IMR-90 (cell line): Measurements from ENCODE around the gene NLRC5. TPM values are rescaled to one million over a fixed set of nuclear protein-coding genes. Genes with fewer than 3 reads are reported as not detected.
A peak's percentile ranks its signal among the peaks of the same experiment; 100 is the strongest.

Source experiments
- ATAC-seq: fragments of 200-7000 bp; cut with Tn5 transposase; 2 replicates; pipeline ENCODE4 v1.9.1; 2020; ENCODE audit warnings: low read depth, mild to moderate bottlenecking, moderate library complexity
- BruUV-seq: library from RNA; stranded (reverse); fragments of 400-500 nt; replicated peaks from 2 replicates; lab custom pipeline; 2021; lab: Mats Ljungman, UMichigan
- CTCF ChIA-PET: fragments of 300-600 bp; formaldehyde crosslinking; extraction: SDS; loops from one replicate; lab custom pipeline; 2021; ENCODE audit warnings: antibody characterized with exemption; lab: Yijun Ruan, JAX
- POLR2A ChIA-PET: fragments of 300-600 bp; sonication (Branson Sonifier 250); formaldehyde crosslinking; loops from one replicate; lab custom pipeline; 2022; ENCODE audit warnings: antibody characterized with exemption; ENCODE audit not compliant: unreplicated experiment; lab: Charles Lee
- DNase-seq: peaks from one replicate; pipeline ENCODE4 v3.0.0; 2013
- H2AFZ ChIP-seq: replicated peaks from 2 replicates; pipeline ENCODE3; 2013; ENCODE audit warnings: low read length, mild to moderate bottlenecking; ENCODE audit not compliant: poor library complexity
- H2AK5ac ChIP-seq: 2 replicates; pipeline ENCODE4 v1.6.1; 2013; ENCODE audit warnings: low read depth, low read length, inconsistent platforms
- H2AK9ac ChIP-seq: replicated peaks from 2 replicates; pipeline ENCODE3; 2013; ENCODE audit warnings: mild to moderate bottlenecking, low read depth, low read length, moderate library complexity; ENCODE audit not compliant: poor library complexity
- H2BK120ac ChIP-seq: 2 replicates; pipeline ENCODE4 v1.6.1; 2013; ENCODE audit warnings: low read depth, low read length, inconsistent platforms
- H2BK15ac ChIP-seq: 3 replicates; pipeline ENCODE4 v1.6.1; 2013; ENCODE audit warnings: low read depth, low read length, inconsistent platforms
- H2BK20ac ChIP-seq: 2 replicates; pipeline ENCODE4 v1.6.1; 2013; ENCODE audit warnings: low read depth, mild to moderate bottlenecking, inconsistent platforms, low read length, moderate library complexity
- H2BK5ac ChIP-seq: 2 replicates; pipeline ENCODE4 v1.6.1; 2013; ENCODE audit warnings: mild to moderate bottlenecking, low read depth, low read length, inconsistent platforms; ENCODE audit not compliant: poor library complexity, severe bottlenecking
- H3K14ac ChIP-seq: replicated peaks from 2 replicates; pipeline ENCODE4 v1.6.1; 2013; ENCODE audit warnings: low read depth, low read length, inconsistent platforms
- H3K18ac ChIP-seq: 2 replicates; pipeline ENCODE4 v1.6.1; 2013; ENCODE audit warnings: low read depth, low read length, control low read depth
- H3K23ac ChIP-seq: 2 replicates; pipeline ENCODE4 v1.6.1; 2013; ENCODE audit warnings: low read depth, low read length, inconsistent platforms
- H3K27ac ChIP-seq: 2 replicates; pipeline ENCODE4 v1.5.1; 2013; ENCODE audit warnings: mild to moderate bottlenecking, control low read depth, low read length; ENCODE audit not compliant: insufficient read depth
- H3K27me3 ChIP-seq: 2 replicates; pipeline ENCODE4 v1.6.1; 2013; ENCODE audit warnings: low read length; ENCODE audit not compliant: control insufficient read depth, insufficient read depth
- H3K36me3 ChIP-seq: 2 replicates; pipeline ENCODE4 v1.6.1; 2013; ENCODE audit warnings: low read length, mixed read lengths; ENCODE audit not compliant: control insufficient read depth, insufficient read depth
- H3K4ac ChIP-seq: 2 replicates; pipeline ENCODE4 v1.6.1; 2013; ENCODE audit warnings: low read depth, low read length, inconsistent platforms
- H3K4me1 ChIP-seq: 2 replicates; pipeline ENCODE4 v1.6.1; 2013; ENCODE audit warnings: low read length, mixed read lengths; ENCODE audit not compliant: control insufficient read depth, insufficient read depth
- H3K4me2 ChIP-seq: 2 replicates; pipeline ENCODE4 v1.6.1; 2013; ENCODE audit warnings: low read depth, mild to moderate bottlenecking, control low read depth, low read length, moderate library complexity
- H3K4me3 ChIP-seq: 2 replicates; pipeline ENCODE4 v1.5.1; 2013; ENCODE audit warnings: low read depth, mild to moderate bottlenecking, control low read depth, low read length, moderate library complexity; ENCODE audit not compliant: insufficient read depth
- H3K56ac ChIP-seq: 2 replicates; pipeline ENCODE4 v1.6.1; 2013; ENCODE audit warnings: low read length, inconsistent platforms; ENCODE audit not compliant: insufficient read depth; ENCODE audit errors: extremely low read depth
- H3K79me1 ChIP-seq, 2 experiments: 2 replicates each; pipeline ENCODE4 v1.6.1; 2013; ENCODE audit warnings: low read length in 2 of 2, inconsistent platforms in 1 of 2, low read depth in 1 of 2
- H3K9ac ChIP-seq: 2 replicates; pipeline ENCODE4 v1.6.1; 2013; ENCODE audit warnings: low read depth, low read length, control low read depth
- H3K9me1 ChIP-seq: 2 replicates; pipeline ENCODE4 v1.6.1; 2013; ENCODE audit warnings: low read length, inconsistent platforms; ENCODE audit not compliant: insufficient read depth
- H3K9me3 ChIP-seq: 2 replicates; pipeline ENCODE4 v1.6.1; 2013; ENCODE audit warnings: low read length; ENCODE audit not compliant: control insufficient read depth, insufficient read depth
- H4K20me1 ChIP-seq: 2 replicates; pipeline ENCODE4 v1.6.1; 2013; ENCODE audit warnings: low read length, inconsistent platforms; ENCODE audit not compliant: insufficient read depth
- H4K5ac ChIP-seq: 2 replicates; pipeline ENCODE4 v1.6.1; 2013; ENCODE audit warnings: mild to moderate bottlenecking, low read depth, low read length, control low read depth
- H4K8ac ChIP-seq, 2 experiments: 2 replicates each; pipeline ENCODE4 v1.6.1; 2013; ENCODE audit warnings: low read depth in 2 of 2, low read length in 2 of 2, control low read depth in 1 of 2, inconsistent platforms in 1 of 2
- H4K91ac ChIP-seq: 2 replicates; pipeline ENCODE4 v1.6.1; 2013; ENCODE audit warnings: low read depth, low read length, inconsistent platforms; ENCODE audit not compliant: insufficient read depth
- BHLHE40 ChIP-seq: fragments of 150-350 bp; IDR thresholded peaks from 2 replicates; pipeline ENCODE4 v1.6.1; 2016; ENCODE audit warnings: mild to moderate bottlenecking, low read depth, low read length
- CEBPB ChIP-seq: IDR thresholded peaks from 2 replicates; pipeline ENCODE4 v1.6.1; 2012; ENCODE audit warnings: low read depth, low read length, improper control_type of control experiment
- ELK1 ChIP-seq: fragments of 150-350 bp; IDR thresholded peaks from 2 replicates; pipeline ENCODE4 v1.6.1; 2016; ENCODE audit warnings: low read depth, mild to moderate bottlenecking, low read length, moderate library complexity, borderline replicate concordance
- FOS ChIP-seq: fragments of 150-350 bp; IDR thresholded peaks from 2 replicates; pipeline ENCODE4 v1.6.1; 2016; ENCODE audit warnings: low read depth, low read length
- MAZ ChIP-seq: IDR thresholded peaks from 2 replicates; pipeline ENCODE4 v1.6.1; 2012; ENCODE audit warnings: low read depth, mild to moderate bottlenecking, low read length, improper control_type of control experiment, moderate library complexity, borderline replicate concordance
- NFE2L2 ChIP-seq: fragments of 150-350 bp; IDR thresholded peaks from 2 replicates; pipeline ENCODE4 v1.6.1; 2016; ENCODE audit warnings: low read depth, mild to moderate bottlenecking, low read length
- POLR2A ChIP-seq: IDR thresholded peaks from 2 replicates; pipeline ENCODE4 v1.6.1; 2012; ENCODE audit warnings: mild to moderate bottlenecking, low read depth, low read length
- RAD21 ChIP-seq: IDR thresholded peaks from 2 replicates; pipeline ENCODE4 v1.6.1; 2012; ENCODE audit warnings: low read length, improper control_type of control experiment
- RCOR1 ChIP-seq: IDR thresholded peaks from 2 replicates; pipeline ENCODE4 v1.6.1; 2012; ENCODE audit warnings: mild to moderate bottlenecking, low read length, improper control_type of control experiment; ENCODE audit not compliant: insufficient replicate concordance
- SMC3 ChIP-seq: fragments of 150-350 bp; IDR thresholded peaks from 2 replicates; pipeline ENCODE4 v1.6.1; 2016; ENCODE audit warnings: low read depth, mild to moderate bottlenecking, antibody characterized with exemption, low read length, moderate library complexity
- WGBS, 2 experiments: methylation state at CpG; one replicate each; pipeline versions ENCODE4 v1.1.5 to v1.1.7; 2013; ENCODE audit warnings: missing lambda C conversion rate in 2 of 2; ENCODE audit not compliant: insufficient read length in 1 of 2; ENCODE audit errors: extremely low coverage in 2 of 2; 5-methylcytosine and 5-hydroxymethylcytosine counted together
- dilution Hi-C: fragments of 300-500 bp; cut with HindIII; formaldehyde crosslinking; loops from one replicate; pipeline ENCODE4 v1.14.3; 2018; ENCODE audit warnings: low sequenced_read_pairs; ENCODE audit not compliant: unreplicated experiment
- in situ Hi-C: fragments of 300-500 bp; cut with MboI; formaldehyde crosslinking; loops from 3 replicates; pipeline ENCODE4 v1.14.3; 2019; ENCODE audit warnings: low sequenced_read_pairs, inconsistent platforms, mixed read lengths
- intact Hi-C: fragments of 100-400 bp; cut with micrococcal nuclease; formaldehyde crosslinking; loops from 2 replicates; pipeline ENCODE4 v1.10.0; 2022
- polyA plus RNA-seq, 3 experiments: library from polyadenylated mRNA; depleted of rRNA; stranded (reverse); fragments of >200 nt; gene quantifications; 2 replicates each; pipeline ENCODE4 v1.2.3, GENCODE V29; 2012; ENCODE audit warnings: low replicate concordance in 1 of 3
- total RNA-seq: library from RNA; depleted of rRNA; stranded (reverse); fragments of >200 nt; gene quantifications from 2 replicates; pipeline ENCODE4 v1.2.3, GENCODE V29; 2012
- TF ChIP-seq, protein P1 (sequence below): conservative IDR thresholded peaks from 2 replicates; pipeline ENCODE4 v1.5.1; 2012; ENCODE audit warnings: mild to moderate bottlenecking, low read depth, low read length, improper control_type of control experiment

Gene NLRC5
- total and polyA plus RNA-seq, 2 of the 4 experiments (the other 2 are of a cell fraction) = 9.1 to 14.9 TPM

- no peak for TF ChIP-seq MAZ
Observed at GRCh38 chr16:56999409-57000270, 10.3 kb downstream of the NLRC5 start (continued).

DNA sequence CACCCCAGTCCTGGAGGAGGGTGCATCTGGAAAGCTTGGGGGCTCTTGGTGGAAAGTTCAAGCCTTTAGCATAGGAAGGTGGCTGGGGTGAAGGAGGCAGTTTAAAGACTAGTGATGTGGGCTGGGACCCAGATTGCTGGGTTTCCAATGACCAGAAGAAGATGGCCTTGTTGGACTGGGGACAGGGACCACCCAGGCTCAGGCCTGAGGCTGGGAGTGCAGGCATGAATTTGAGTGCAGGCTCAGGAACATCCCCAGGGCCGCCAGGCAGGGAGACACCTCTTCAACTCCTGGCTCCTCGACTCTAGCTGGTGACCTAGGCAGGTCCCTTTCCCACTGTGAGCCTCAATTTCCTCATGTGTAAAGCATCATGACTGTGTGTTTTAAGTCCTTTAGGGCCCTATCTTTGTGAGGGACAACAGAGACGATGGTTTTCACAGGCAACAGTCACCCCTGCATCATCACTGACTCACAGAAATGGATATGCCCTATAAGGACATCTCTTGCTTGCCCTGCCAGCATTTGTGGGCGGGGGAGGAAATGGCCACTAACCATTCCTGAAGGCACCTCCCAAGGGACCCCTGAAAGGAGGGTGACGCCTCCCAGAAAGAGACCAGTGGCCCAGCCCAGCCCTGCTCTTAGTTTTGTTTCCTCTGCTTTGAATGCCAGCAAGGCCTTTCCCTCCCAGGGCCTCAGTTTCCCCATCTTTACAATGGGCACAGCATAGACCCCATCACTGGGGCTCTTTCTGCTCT lies 11.1 kb downstream of the NLRC5 start:
- Histone ChIP-seq H3K79me1 (peaks cover 28 to 75% of the 10 kb centered on the region in 2 experiments), H3K23ac (peak overlapping the region; percentile 100), H3K9ac (peak overlapping the region; percentile 44), H2BK5ac (peak overlapping the region; percentile 99), H2AK5ac (peak overlapping the region; percentile 99), H3K9me3 (no peaks in the 10 kb centered on the region), H2BK120ac (peak overlapping the region; percentile 98), H3K56ac (peak overlapping the region; percentile 77), H2AK9ac (peak overlapping the region; percentile 91), H2BK15ac (peak overlapping the region; percentile 92), H4K8ac (peak overlapping the region; percentile 93 to 99), H3K27ac (peak overlapping the region; percentile 90), H4K5ac (peak overlapping the region; percentile 96), H3K27me3 (no peaks in the 10 kb centered on the region), H3K14ac (peak overlapping the region; percentile 98), H3K4me2 (peak overlapping the region; percentile 18; the same call in 1 of the 2 replicates), H4K91ac (peak overlapping the region; percentile 99), H2BK20ac (peak overlapping the region; percentile 98), H2AFZ (peak overlapping the region; percentile 81), H3K4me1 (peaks cover 16% of the 10 kb centered on the region), H3K18ac (peak overlapping the region; percentile 90), H3K9me1 (peaks cover 17% of the 10 kb centered on the region), H3K36me3 (peaks cover 3% of the 10 kb centered on the region), H3K4ac (peak overlapping the region; percentile 99), H3K4me3 (no peak overlapping the region), H4K20me1 (no peaks in the 10 kb centered on the region)
- in situ Hi-C loops = no loop called here
- intact Hi-C loops = no loop called here
- CTCF ChIA-PET = no interaction called here
- DNase-seq (peak; percentile 97), ATAC-seq (peak; percentile 93)
- BruUV-seq = no TSS peak
- POLR2A ChIA-PET = no interaction called here
- dilution Hi-C loops = no loop called here
- 10% methylated on average over 2 of the region's 5 CpGs; no CpG with 5 or more reads in 1 of the 2 experiments for WGBS, 2 experiments
- TF ChIP-seq, protein P1, sequence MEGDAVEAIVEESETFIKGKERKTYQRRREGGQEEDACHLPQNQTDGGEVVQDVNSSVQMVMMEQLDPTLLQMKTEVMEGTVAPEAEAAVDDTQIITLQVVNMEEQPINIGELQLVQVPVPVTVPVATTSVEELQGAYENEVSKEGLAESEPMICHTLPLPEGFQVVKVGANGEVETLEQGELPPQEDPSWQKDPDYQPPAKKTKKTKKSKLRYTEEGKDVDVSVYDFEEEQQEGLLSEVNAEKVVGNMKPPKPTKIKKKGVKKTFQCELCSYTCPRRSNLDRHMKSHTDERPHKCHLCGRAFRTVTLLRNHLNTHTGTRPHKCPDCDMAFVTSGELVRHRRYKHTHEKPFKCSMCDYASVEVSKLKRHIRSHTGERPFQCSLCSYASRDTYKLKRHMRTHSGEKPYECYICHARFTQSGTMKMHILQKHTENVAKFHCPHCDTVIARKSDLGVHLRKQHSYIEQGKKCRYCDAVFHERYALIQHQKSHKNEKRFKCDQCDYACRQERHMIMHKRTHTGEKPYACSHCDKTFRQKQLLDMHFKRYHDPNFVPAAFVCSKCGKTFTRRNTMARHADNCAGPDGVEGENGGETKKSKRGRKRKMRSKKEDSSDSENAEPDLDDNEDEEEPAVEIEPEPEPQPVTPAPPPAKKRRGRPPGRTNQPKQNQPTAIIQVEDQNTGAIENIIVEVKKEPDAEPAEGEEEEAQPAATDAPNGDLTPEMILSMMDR = no peak
- TF ChIP-seq RCOR1 = peak; percentile 93
- no peak for TF ChIP-seq BHLHE40
- TF ChIP-seq MAZ = peak; percentile 66; the same call in 1 of the 2 replicates
- no peak for TF ChIP-seq SMC3
- TF ChIP-seq CEBPB = peak; percentile 47; the same call in 1 of the 2 replicates
- peak; percentile 65; the same call in 1 of the 2 replicates for TF ChIP-seq NFE2L2
- peak; percentile 40; the same call in 1 of the 2 replicates for TF ChIP-seq POLR2A
- no peak for TF ChIP-seq ELK1
- TF ChIP-seq RAD21 = no peak
- peak; percentile 88 for TF ChIP-seq FOS
